Suprapubic skin (tissue), 3 donors: ENCODE data around the gene EPHA4.

Experiments used
- CTCF ChIP-seq, 2 donors: fragments of 200-600 bp in 1 of 2; fragments of 450-650 bp in 1 of 2; sonication (generic) in 1 of 2; IDR thresholded peaks; one replicate each; pipeline ENCODE4 v1.5.1; 2016 to 2019; ENCODE audit warnings: antibody characterized with exemption in 2 of 2, mild to moderate bottlenecking in 1 of 2, moderate library complexity in 1 of 2
- EP300 ChIP-seq: sonication (generic); formaldehyde crosslinking; IDR thresholded peaks from one replicate; pipeline ENCODE4 v1.6.1; 2017; ENCODE audit warnings: antibody characterized with exemption
- POLR2A ChIP-seq, 2 donors: fragments of 450-650 bp; IDR thresholded peaks; one replicate each; pipeline ENCODE4 v1.6.1; 2017; ENCODE audit warnings: antibody characterized with exemption in 2 of 2, mild to moderate bottlenecking in 2 of 2, moderate library complexity in 2 of 2

- TF ChIP-seq CTCF (IDR thresholded peaks at IDR 0.05), result no peak
- no peak for TF ChIP-seq EP300
- no peak for TF ChIP-seq POLR2A (IDR thresholded peaks at IDR 0.05)
Measured at GRCh38 chr2:221370857-221371211, 201.3 kb downstream of the EPHA4 start.
